ENCODE measurements around the gene ANKRD9. TPM values are rescaled to one million over a fixed set of nuclear protein-coding genes. Genes with fewer than 3 reads are reported as not detected.

The ANKRD9 gene
- total and polyA plus RNA-seq, 9 of the 15 experiments (the other 6 are each of a cell fraction or from before 2014, with no cell fraction given), result 0.04 to 32.9 (median 5.3) TPM

DNA sequence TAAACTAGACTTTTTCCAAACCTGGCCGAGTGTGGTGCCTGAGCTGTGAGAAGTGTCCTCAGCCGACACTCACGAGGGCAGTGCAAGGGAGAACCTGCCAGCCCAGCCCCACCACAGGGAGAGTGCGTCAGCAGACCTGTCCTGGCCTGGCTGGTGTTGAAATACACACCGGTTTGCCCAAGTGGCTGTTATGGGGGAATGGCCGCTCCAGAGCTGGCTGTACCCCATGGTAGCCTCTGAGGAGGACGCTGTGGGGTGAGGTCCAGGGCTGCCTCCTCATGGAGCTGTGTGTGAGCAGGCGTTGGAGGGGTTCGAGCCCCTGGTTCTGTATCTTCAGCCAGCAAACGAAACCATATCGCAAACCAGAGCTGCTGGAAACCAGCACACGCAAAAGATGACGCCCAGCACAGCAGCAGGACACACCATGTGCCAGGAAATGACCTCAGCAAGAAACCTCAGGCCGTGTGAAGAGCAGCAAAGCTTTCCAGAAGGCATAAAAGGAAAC lies 9.4 kb downstream of the ANKRD9 start (continued):
- no peak for TF ChIP-seq KLF1 (tag; IDR thresholded peaks at IDR 0.05)
- no peak for TF ChIP-seq MAFG (tag; conservative IDR thresholded peaks at IDR 0.05)
- no peak for TF ChIP-seq PCBP1 (IDR thresholded peaks at IDR 0.05; ENCODE audit: low read depth, low read length, poor library complexity, severe bottlenecking)
- TF ChIP-seq POLR2A (conservative IDR thresholded peaks at IDR 0.05), result no peak
- TF ChIP-seq, protein P1, sequence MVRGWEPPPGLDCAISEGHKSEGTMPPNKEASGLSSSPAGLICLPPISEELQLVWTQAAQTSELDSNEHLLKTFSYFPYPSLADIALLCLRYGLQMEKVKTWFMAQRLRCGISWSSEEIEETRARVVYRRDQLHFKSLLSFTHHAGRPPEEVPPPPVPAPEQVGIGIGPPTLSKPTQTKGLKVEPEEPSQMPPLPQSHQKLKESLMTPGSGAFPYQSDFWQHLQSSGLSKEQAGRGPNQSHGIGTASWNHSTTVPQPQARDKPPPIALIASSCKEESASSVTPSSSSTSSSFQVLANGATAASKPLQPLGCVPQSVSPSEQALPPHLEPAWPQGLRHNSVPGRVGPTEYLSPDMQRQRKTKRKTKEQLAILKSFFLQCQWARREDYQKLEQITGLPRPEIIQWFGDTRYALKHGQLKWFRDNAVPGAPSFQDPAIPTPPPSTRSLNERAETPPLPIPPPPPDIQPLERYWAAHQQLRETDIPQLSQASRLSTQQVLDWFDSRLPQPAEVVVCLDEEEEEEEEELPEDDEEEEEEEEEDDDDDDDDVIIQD (CRISPR knock-in tag; IDR thresholded peaks at IDR 0.05), result no peak
- TF ChIP-seq ZBTB8A (IDR thresholded peaks at IDR 0.05; ENCODE audit: partially characterized antibody), result no peak
- TF ChIP-seq, protein P2, sequence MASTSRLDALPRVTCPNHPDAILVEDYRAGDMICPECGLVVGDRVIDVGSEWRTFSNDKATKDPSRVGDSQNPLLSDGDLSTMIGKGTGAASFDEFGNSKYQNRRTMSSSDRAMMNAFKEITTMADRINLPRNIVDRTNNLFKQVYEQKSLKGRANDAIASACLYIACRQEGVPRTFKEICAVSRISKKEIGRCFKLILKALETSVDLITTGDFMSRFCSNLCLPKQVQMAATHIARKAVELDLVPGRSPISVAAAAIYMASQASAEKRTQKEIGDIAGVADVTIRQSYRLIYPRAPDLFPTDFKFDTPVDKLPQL (IDR thresholded peaks at IDR 0.05; ENCODE audit: extremely low read depth, insufficient read length), result no peak
- TF ChIP-seq, protein P3, sequence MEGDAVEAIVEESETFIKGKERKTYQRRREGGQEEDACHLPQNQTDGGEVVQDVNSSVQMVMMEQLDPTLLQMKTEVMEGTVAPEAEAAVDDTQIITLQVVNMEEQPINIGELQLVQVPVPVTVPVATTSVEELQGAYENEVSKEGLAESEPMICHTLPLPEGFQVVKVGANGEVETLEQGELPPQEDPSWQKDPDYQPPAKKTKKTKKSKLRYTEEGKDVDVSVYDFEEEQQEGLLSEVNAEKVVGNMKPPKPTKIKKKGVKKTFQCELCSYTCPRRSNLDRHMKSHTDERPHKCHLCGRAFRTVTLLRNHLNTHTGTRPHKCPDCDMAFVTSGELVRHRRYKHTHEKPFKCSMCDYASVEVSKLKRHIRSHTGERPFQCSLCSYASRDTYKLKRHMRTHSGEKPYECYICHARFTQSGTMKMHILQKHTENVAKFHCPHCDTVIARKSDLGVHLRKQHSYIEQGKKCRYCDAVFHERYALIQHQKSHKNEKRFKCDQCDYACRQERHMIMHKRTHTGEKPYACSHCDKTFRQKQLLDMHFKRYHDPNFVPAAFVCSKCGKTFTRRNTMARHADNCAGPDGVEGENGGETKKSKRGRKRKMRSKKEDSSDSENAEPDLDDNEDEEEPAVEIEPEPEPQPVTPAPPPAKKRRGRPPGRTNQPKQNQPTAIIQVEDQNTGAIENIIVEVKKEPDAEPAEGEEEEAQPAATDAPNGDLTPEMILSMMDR (IDR thresholded peaks at IDR 0.05 in 2 of 3, conservative IDR thresholded peaks at IDR 0.05 in 1 of 3; ENCODE audit: insufficient read depth in 2 of 3, low read depth in 1 of 3, low read length in 3 of 3), result no peak
- no peak for TF ChIP-seq YY1 (IDR thresholded peaks at IDR 0.05; ENCODE audit: borderline replicate concordance in 1 of 3, control insufficient read depth in 1 of 3, extremely low read depth in 1 of 3, insufficient read depth in 3 of 3, insufficient read length in 1 of 3, insufficient replicate concordance in 2 of 3, low read depth in 1 of 3, low read length in 2 of 3)
- no peak for TF ChIP-seq SETDB1 (IDR thresholded peaks at IDR 0.05; ENCODE audit: low read length)
- no peak for TF ChIP-seq STAT5B (CRISPR knock-in tag; IDR thresholded peaks at IDR 0.05)
- no peak for TF ChIP-seq ERF (CRISPR knock-in tag; IDR thresholded peaks at IDR 0.05)
- TF ChIP-seq, protein P4, sequence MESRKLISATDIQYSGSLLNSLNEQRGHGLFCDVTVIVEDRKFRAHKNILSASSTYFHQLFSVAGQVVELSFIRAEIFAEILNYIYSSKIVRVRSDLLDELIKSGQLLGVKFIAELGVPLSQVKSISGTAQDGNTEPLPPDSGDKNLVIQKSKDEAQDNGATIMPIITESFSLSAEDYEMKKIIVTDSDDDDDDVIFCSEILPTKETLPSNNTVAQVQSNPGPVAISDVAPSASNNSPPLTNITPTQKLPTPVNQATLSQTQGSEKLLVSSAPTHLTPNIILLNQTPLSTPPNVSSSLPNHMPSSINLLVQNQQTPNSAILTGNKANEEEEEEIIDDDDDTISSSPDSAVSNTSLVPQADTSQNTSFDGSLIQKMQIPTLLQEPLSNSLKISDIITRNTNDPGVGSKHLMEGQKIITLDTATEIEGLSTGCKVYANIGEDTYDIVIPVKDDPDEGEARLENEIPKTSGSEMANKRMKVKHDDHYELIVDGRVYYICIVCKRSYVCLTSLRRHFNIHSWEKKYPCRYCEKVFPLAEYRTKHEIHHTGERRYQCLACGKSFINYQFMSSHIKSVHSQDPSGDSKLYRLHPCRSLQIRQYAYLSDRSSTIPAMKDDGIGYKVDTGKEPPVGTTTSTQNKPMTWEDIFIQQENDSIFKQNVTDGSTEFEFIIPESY (CRISPR knock-in tag; IDR thresholded peaks at IDR 0.05), result no peak
